ENCODE results near the gene RBM17.
"Not testable (repeated sequence)": the region's sequence is repeated elsewhere in the genome, so short reads cannot be mapped to it uniquely, and the experiment has no call there.

The RBM17 gene

DNA sequence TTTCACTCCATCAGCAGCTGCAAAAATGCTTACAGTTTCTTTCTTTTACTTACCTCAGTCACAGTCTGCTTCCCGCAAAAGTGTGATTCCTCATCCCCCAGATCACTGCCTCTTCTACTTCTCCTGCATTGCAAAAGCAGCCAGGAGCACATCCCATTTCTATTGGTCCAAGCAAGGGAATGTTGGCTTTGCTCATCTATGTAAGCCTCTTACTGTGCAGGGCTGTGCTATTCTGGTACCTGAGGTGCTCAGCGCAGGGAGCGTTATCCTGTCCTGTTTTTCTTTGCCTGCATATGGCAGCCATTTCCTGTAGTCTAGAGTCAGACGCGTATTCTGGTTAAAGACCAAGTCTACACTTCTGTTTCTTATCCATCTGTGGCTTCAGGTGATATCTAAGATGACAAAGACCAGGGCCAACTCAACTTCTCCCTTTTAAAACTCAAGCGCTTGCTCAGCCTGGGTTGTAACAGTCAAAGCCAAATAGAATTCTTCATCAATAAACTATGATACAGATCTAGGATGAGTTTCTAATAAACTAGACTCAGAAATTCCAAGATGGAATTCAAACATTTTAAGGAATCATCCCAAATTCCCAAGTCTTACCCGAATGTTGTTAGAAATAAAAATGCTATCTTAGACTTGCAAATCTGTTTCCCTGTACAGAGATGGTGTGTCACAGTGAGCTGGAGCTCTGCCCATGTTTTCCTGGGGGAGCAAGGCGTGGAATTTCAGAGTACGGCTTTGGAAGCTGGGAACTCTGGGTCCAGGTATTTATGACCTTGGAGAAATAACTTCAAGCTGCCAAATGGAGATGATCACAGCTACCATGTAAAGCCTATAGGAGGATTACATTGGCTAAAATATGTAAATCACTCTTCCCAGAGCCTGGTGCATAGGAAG lies 6.1 kb upstream of the RBM17 start:
- DNase-seq = no peak

DNA sequence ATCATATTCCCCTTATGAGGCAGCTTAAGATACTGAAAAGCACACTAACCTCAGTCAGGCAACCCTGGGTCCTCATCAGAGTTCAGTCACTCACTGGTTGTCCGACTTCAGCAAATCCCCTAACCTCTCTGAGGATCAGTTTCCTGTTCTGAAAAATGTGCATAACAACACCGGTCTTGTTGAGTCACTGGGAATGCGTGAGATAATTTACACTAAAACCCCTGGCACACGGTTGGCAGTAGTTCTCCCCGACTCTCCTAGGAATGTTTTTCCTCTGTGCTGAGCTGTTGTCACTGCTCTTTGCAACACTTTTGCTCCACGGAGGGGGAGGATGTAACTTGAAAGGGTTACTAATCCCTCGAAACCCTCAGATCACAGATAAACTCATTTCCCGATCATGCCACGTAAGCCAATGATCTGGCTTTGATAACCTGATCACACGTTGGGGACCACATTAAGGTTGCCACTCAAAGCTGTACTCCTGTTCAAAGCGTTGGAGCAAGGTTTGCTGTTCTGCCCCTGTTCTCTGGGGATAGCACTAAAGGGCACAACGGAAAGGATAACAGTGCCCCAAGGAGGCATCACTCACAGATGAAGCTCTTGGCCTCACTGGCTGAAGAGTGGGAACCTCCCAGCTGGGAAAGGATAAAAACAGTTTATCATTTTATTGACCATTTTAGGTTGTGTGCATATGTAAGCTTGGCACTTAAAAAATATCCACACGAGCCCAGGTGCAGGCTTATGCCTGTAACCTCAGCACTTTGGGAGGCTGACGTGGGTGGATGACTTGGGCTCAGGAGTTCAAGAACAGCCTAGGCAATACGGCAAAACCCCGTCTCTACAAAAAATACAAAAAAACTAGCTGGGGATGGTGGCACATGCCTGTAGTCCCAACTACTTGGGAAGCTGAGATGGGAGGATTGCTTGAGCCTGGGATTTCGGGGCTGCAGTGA lies 5.0 kb upstream of the RBM17 start:
- peak; percentile 32 to 68 for DNase-seq

DNA sequence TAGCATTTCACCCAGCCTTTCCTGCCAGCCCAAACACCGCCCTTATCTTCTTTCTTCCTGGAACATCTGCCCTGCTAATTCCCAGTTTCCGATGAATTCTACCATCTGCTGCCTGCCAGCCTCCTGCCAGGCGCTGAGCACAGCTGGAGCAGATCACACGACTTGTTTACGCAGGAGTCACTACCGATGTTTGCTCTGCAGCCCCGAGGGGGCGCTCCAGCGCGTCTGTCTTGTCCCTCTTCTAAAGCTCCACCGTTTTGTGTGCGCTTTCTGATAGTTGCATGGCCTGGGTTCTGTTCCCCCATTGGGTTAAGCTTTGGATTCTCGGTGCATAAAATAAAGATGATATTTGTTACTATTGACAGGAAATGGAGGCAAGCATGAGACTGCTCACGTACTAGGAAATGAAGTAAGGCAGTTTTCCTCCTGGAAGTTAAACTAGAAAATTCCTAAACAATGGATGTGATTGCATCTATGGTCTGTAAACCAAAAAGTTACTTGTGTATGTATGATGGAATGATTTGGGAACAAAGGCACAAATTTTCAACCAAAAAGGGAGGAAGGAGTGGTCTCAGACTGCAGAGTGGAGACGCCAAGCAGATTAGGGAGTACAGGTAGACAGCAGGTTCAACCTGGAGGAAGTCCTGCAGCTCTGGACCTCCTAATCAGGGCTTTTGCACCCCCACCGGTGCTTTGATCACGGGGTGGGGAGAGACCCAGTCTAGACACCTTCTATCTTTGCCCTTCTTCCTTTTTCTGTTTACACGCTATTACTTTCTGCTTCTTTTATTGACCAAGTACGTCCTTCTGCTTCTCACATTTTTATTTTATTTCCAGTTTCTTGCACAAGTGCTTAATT lies 2.2 kb upstream of the RBM17 start:
- peak; percentile 82 to 84 for DNase-seq

DNA sequence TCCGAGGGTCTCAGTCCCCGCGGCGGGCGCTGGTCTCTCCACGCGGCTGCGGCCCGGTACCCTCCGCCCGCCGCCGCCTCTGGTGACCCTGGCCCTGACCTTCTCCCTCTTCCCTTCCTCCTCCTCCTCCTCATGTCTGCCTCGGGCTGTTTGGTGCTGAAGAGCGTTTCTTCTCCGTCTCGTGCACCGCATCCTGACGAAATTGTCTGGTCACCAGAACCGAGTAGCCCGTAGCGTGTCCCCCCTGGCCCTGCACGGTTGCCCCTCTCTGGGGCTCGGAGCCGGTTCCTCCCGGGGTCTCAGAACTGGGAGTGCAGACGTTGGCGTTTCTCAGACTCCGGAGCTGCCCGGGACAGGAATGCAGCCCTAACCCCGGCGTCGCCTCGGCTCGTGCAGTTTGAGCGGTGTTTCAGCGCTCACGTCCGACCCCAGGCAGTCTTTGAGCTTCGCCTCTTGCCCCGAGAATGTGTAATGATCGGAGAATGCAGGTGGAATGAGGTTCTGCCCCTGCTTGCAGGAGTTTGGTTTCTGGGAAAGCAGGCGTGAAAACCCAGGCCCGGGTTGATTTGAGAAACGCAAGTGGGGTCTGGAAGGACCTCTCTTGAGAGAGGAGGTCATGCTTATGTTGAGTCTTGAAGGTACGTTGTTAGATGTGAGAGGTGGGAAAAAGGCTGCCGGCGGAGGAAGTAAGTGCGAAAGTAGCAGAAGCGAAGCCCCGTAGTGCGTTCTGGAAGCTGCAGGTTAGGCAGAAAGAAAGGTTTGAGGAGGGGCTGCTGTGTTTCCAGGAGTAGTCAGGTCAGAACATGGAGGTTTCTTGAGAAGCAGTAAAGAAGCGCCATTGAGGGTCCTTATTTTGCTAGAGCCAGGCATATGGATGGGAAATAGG lies 743 bp downstream of the RBM17 start:
- DNase-seq = peak in 1 of 2 experiments; percentile 16

DNA sequence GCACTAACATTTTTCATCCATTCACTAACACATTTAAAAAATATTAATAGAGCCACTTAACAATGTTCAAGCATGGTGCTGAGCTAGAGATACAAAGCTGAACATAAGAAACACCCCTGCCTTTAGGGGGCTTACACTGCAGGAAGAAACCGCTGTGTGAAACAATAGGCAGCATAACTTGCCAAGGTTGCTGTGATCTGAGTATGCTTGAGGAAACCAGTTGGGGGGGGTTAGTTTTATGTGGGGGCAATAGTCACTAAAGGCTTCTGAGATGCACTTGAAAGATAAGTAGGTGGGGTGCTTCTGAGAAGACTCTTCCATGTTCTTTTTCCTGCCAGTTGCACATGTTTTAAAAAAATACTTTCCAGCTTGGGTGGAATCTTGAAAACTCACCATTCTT lies 2.8 kb downstream of the RBM17 start:
- DNase-seq = no peak

DNA sequence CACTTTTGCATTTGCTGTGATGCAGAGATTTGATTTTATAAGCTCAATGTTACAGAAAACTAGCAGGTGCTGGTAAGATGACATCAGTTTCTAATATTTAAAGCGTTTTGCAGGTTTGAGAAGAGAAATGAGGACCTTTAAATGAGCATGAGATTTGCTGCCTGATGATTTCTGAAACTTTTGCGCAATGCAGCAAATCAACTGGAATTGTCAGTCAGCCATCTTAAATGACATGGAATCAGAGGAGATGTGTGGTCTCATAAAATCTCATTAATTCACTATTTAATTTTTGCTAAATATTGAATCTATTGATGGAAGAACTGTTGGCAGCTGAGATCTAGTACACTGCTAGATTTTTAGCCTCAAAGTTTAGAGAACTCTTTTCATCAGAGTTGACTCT lies 3.9 kb downstream of the RBM17 start:
- no peak for DNase-seq

DNA sequence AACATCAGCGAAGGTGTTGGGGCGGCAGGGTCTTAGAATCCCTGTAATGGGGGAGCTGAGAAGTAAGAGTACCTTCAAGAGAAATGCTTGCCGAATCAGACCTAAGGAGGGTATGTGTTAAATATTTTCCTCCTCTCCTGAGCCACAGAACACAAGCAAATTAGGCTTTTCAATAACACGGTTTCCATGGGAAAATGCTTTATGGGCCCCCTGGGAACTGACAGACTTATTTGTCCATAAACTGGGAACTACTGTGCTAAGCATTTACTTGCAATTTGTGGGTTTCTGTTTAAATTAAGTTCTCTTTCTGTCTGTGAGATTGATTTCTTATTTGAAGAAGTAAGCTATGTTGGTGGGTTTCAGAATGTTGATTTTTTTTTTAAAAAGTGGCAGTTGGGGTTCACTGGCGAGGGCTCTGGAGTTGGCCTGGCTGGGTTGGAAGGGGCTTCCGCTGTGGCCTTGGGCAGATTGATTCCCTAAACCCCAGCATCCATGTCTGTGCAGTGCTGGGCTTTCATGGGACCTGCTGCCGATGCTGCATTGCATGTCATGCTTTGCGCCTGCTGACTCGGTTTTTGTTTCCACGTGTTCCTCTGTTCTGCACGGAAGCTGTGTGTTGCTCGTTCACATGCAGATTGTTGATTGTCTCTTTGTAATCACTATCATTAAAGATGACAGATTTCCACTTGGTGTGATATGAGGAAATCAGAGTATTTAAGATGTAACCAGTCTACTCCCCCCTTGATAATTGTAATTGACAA lies 7.2 kb downstream of the RBM17 start:
- no peak for DNase-seq

DNA sequence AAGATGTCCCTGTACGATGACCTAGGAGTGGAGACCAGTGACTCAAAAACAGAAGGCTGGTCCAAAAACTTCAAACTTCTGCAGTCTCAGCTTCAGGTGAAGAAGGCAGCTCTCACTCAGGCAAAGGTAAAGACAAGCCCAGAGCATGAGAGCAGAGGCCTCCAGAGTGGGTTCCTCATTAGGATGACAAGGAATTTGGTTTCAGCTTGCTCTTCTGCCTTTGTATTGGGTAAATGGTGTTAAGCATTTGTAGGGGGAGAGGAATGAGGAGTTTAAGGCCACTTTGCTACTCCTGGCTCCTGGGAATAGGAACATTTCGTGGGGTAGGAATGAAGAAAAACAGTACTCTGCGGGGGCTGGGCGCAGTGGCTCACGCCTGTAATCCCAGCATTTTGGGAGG lies 8.2 kb downstream of the RBM17 start:
- no peak for DNase-seq

DNA sequence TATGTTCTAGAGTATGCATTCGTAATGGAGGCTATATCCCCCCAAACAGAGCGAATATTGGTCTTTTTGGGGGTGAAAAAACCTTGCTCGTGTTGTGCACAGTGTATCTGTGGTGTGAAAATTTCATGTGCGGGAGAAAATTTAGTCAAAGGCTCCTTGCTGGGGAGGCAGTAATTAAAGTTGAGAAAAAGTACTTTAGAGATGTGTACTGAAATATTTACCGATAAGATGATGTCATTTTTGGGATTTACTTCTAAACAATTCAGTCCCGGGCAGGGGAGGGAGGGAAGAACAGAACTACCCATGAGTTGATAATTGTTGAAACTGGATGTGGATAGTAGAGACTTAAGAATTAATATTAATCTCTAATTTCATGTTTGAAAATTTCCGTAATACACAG lies 9.3 kb downstream of the RBM17 start:
- no peak for DNase-seq

DNA sequence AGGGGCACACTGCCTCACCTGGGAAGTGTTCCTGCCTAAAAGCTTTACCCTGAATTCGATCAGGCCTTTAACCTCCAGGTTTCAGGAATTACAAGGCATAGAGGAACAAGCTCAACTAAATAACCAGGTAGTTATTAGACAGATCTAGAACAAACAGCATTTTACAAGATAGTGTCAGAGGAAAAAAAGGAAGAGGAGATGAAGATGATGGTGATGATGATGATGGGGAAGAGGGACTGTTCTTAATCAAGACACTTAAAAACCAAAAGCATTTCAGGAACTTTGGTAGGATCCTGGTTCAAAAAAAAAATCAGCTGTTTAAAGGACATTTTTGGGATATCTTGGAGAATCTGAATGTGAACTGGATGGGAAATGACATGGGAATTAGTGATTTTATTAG lies 11.5 kb downstream of the RBM17 start:
- no peak for DNase-seq

DNA sequence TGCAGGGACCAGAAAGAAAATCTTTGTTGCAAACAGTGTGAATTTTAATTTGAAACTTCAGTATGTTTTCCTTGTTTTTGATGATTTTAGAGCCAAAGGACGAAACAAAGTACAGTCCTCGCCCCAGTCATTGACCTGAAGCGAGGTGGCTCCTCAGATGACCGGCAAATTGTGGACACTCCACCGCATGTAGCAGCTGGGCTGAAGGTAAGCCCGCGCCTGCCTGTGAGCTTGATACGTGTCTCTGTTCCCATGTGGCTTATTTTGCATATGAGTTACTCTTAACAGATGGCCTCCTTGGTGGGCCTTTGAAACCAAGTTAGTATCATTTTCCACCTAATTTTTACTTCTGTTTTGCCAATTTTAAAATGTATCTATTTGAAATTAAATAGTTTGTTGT lies 12.3 kb downstream of the RBM17 start:
- no peak for DNase-seq

DNA sequence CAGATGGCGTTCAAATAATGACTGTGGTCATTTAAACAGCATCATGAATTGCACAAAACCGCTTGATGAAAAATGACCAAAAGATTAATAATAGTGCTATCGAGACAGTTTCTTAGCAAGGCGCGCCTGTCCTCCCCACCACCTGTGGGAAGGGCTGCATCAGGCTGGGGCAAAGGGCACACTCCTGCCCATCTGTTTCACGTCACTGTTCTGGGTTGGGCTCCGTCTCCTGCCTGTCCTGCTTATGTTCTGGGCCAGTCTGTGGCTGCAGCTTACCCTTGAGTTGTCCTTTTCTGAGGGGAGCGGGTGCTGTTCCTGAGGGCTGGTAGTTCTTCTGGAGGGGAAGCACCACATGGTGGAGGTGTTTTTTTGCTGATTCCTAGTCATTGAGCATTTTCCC lies 13.3 kb downstream of the RBM17 start:
- DNase-seq = no peak

DNA sequence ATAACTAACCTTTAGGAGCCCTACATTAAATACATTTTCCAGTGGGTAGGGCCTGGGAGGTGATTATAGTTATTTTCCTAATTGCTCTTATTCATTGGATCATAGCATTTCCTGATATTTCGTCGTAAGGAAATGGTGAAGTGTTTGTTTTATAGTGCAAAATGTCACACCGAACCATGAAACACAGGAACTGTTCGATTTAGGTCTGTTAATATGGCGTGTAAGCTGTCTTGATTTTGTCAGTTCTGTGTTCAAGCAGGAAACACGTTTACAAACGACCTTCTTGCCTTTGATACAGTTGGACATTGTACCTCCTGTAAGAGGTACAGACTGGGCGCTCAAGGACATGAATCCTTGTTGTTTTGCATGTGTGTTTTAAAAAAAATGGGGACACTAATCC lies 14.8 kb downstream of the RBM17 start:
- no peak for DNase-seq

DNA sequence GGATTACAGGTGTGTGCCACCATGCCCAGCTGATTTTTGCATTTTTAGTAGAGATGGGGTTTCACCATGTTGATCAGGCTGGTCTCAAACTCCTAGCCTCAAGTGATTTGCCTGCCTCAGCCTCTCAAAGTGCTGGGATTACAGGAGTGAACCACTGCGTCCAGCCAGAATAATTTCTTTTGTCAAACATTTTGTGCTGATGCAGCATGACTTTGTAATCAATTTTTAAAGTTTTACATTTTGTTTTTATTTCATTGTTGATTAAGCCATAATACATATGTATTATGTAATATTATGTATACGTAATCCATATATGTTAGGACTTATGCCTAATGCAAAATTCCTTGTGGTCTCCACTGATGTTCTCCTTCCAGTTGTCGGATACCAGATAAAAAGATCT lies 18.8 kb downstream of the RBM17 start:
- DNase-seq = not testable (repeated sequence)

DNA sequence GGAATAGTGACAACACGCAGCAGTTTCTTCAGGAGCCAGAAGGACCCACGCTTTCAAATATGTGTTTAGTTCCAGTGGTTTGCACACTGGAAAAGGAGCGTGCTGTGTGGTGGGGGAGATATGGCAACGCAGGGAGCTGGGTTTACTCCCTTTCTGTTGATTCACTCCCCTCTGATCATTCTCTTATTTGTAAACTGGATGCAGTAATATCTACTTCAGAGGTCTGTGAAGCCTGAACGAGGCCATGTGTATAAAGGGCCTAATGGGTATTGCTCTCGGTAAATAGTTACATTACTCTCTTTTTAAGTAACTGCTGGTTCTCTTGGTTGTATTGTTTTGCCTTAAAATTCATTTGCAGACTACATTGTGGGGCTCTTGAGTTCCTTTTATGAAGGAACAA lies 19.2 kb downstream of the RBM17 start:
- no peak for DNase-seq

DNA sequence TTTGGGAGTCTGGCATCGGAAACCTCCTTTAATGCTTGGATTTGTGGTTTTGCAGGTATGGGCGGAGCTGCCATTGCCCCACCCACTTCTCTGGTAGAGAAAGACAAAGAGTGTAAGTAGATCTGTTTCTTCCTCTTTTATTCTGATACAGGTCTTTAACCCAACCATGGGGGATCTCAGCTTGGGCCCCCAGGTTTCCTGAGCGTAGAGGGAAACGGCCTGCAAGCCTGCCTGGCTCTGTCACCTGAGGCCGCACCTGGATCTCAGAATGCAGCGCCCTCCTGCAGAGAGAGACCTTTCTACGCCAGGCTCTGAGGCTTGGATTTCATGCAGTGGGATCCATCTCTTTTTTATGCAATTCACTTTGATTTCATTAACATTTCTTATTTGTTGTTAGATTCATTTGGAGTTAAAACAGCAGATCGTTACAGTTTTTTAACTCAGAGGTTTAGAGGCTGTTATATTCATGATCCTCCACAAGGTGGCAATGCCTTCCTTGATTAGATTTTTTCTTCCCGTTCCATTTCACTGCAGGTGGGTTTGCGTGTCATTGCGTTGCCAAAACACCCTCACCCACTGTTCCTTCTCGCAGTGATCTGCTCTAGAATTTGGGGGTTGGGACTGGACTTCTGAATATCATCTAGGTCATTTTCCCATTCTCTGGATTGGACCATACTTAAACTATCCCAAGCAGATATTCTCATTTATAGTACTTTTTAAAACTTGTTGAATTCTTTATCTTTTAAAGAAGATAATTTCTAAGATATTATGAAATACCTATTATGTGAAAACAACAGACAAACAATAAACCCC lies 20.0 kb downstream of the RBM17 start:
- DNase-seq = peak in 1 of 2 experiments; percentile 13

DNA sequence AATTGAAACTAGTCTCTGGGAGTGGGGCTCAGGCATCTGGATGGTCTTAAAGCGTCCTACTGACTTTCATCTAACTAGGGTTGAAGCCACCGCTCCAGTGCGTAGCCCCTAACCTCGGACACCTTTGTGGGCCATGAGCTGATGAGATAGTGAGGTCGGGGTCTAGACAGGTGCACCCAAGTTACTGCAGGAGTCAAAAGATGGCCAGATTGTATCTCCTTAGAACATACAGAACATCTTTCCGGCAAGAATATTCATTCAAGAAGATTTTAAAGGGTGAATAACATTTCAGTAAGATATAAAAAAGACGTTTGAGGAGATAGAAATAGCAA lies 20.6 kb downstream of the RBM17 start:
- no peak for DNase-seq

DNA sequence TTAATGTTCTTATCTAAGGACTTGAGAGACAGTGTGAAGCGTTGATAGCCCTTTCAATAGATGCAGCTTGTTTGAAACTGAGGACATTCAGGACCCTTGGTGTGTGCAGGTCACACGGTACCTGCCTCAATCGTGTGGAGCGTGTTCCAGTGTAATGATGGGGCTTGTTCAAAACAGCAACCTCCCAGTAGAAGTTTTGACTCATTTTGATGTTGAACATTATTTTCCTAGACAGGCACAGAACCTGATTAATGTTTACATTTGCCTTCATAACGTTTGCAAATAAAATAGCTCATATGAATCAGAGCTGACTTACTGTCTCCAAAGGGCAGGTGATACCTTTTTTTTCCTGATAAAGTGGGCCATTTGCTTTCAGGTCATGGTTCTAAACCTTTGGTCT lies 21.3 kb downstream of the RBM17 start:
- DNase-seq = no peak

DNA sequence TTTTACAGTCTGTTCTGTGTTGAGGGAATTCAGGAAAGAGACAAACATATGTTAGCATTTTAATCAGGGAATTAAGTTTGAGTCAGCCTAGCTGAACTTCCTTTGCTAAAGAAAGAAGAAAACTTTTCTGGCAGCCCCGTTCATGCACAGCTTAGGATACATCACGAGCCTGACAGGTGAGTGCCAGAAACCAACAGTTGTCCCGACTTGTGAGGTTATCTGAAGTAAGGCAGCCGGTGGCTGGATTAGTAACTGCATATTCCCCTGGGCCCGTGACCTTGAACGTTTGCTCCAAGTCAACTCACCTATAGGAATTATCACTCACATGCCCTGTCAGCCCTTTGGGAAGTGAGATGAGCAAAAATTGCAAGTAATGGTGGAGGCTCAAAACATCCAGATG lies 24.1 kb downstream of the RBM17 start:
- DNase-seq = no peak

DNA sequence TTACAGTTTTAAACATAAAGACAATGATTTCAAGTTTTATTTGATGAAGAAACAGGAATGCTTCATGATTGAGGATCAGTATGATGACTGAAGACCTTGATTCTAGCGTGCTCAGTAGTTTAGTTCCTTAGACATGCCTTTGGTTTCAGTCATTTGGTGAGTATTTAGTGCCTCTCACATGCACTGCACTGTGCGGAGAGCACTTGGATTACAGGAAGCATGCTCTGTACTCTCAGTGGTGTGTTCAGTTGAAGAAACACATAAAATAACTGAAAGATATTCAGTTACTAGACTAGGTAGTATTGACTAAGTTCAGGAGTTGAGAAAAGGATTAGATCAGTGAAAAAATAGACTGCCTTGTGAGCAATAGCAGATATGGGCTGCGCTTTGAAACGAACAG lies 25.5 kb downstream of the RBM17 start:
- DNase-seq = no peak
